Measurements from ENCODE around the gene BDNF. TPM values are rescaled to one million over a fixed set of nuclear protein-coding genes. Genes with fewer than 3 reads are reported as not detected.
A peak's percentile ranks its signal among the peaks of the same experiment; 100 is the strongest.

The BDNF gene
- total RNA-seq, 1 donor from 2014 or later = 1.6 TPM

- H4K20me1 ChIP-seq (ENCODE audit: low read depth) = peaks cover 20% of the 10 kb centered on the region
- Mint-ChIP-seq H3K4me1 (peaks cover 30% of the 10 kb centered on the region), H3K27ac (peak overlapping the region; percentile 23), H3K9me3 (no peaks in the 10 kb centered on the region), H3K4me3 (peak overlapping the region; percentile 94), H3K36me3 (no peaks in the 10 kb centered on the region), H3K27me3 (ENCODE audit: insufficient read depth, low read depth) (peaks cover 29% of the 10 kb centered on the region)
- H3K27me3 ChIP-seq = peaks cover 36% of the 10 kb centered on the region
- H3K4me3 ChIP-seq = peak overlapping the region; percentile 59
- H3F3A ChIP-seq (ENCODE audit: low read depth) = peaks cover 42% of the 10 kb centered on the region
- H3K9ac ChIP-seq = no peak overlapping the region
- H3K79me2 ChIP-seq (ENCODE audit: low read depth) = no peaks in the 10 kb centered on the region
- peak; percentile 44 for DNase-seq (ENCODE audit: low spot score)
- H3K4me2 ChIP-seq = peak overlapping the region; percentile 96
- no peaks in the 10 kb centered on the region for H3K9me3 ChIP-seq (ENCODE audit: low read depth)
- peaks cover 15% of the 10 kb centered on the region for H3K4me1 ChIP-seq
- no peak overlapping the region for H3K27ac ChIP-seq
- TF ChIP-seq, protein P1, sequence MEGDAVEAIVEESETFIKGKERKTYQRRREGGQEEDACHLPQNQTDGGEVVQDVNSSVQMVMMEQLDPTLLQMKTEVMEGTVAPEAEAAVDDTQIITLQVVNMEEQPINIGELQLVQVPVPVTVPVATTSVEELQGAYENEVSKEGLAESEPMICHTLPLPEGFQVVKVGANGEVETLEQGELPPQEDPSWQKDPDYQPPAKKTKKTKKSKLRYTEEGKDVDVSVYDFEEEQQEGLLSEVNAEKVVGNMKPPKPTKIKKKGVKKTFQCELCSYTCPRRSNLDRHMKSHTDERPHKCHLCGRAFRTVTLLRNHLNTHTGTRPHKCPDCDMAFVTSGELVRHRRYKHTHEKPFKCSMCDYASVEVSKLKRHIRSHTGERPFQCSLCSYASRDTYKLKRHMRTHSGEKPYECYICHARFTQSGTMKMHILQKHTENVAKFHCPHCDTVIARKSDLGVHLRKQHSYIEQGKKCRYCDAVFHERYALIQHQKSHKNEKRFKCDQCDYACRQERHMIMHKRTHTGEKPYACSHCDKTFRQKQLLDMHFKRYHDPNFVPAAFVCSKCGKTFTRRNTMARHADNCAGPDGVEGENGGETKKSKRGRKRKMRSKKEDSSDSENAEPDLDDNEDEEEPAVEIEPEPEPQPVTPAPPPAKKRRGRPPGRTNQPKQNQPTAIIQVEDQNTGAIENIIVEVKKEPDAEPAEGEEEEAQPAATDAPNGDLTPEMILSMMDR (IDR thresholded peaks at IDR 0.05) = no peak
- TF ChIP-seq EZH2 (IDR thresholded peaks at IDR 0.05) = no peak
- no peak for TF ChIP-seq EZH2phosphoT487 (IDR thresholded peaks at IDR 0.05)
- H2AFZ ChIP-seq (replicated peaks) = peak overlapping the region; percentile 53
- H3K36me3 ChIP-seq = no peaks in the 10 kb centered on the region
Measured at GRCh38 chr11:27717801-27718229, 17.6 kb upstream of the BDNF start.

- Histone ChIP-seq H3K79me2 (ENCODE audit: low read depth) (no peaks in the 10 kb centered on the region), H3K27me3 (peaks cover 31% of the 10 kb centered on the region), H4K20me1 (ENCODE audit: low read depth) (peaks cover 20% of the 10 kb centered on the region), H3K27ac (no peak overlapping the region), H3K4me2 (peak overlapping the region; percentile 96), H3K4me3 (peak overlapping the region; percentile 59), H3K36me3 (no peaks in the 10 kb centered on the region), H3K9me3 (ENCODE audit: low read depth) (no peaks in the 10 kb centered on the region), H2AFZ (replicated peaks) (no peak overlapping the region), H3K9ac (no peak overlapping the region), H3K4me1 (peaks cover 15% of the 10 kb centered on the region), H3F3A (ENCODE audit: low read depth) (peaks cover 42% of the 10 kb centered on the region)
- Mint-ChIP-seq H3K27me3 (ENCODE audit: insufficient read depth, low read depth) (peaks cover 27% of the 10 kb centered on the region), H3K9me3 (no peaks in the 10 kb centered on the region), H3K4me1 (peaks cover 30% of the 10 kb centered on the region), H3K4me3 (peak overlapping the region; percentile 94), H3K27ac (no peak overlapping the region), H3K36me3 (no peaks in the 10 kb centered on the region)
- TF ChIP-seq, protein P1 (IDR thresholded peaks at IDR 0.05) = peak; percentile 39
- TF ChIP-seq EZH2phosphoT487 (IDR thresholded peaks at IDR 0.05) (no peak), EZH2 (IDR thresholded peaks at IDR 0.05) (no peak)
- no peak for DNase-seq (ENCODE audit: low spot score)
Measured at GRCh38 chr11:27717377-27717776, 17.1 kb upstream of the BDNF start.

DNA sequence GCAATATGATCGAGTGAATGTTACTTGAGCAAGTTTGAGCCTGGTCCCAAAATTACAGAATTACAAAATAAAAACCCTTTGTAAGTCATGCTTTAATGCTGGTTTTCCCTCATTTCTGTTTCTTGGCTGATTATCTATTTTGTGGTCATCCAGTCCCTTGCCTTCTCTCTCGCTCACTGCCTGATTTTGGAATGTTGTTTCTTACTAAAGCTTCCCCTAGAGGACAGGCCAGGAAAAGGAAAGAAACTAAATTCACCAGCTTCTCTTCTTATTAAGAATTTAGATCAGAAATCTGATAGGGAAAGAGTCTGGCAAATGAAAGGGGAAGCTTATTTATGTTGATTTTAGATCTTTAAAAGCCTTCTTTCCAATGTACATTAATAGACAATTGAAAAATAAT is 16.6 kb upstream of the BDNF start:
- H3K9me3 ChIP-seq (ENCODE audit: low read depth) = no peaks in the 10 kb centered on the region
- peaks cover 23% of the 10 kb centered on the region for H3K27me3 Mint-ChIP-seq (ENCODE audit: insufficient read depth, low read depth)
- H3K4me3 ChIP-seq = peak overlapping the region; percentile 59
- peaks cover 20% of the 10 kb centered on the region for H4K20me1 ChIP-seq (ENCODE audit: low read depth)
- no peak overlapping the region for H3K27ac ChIP-seq
- no peaks in the 10 kb centered on the region for H3K9me3 Mint-ChIP-seq
- TF ChIP-seq, protein P1 (IDR thresholded peaks at IDR 0.05) = peak; percentile 45
- TF ChIP-seq EZH2 (IDR thresholded peaks at IDR 0.05) = no peak
- H3K36me3 Mint-ChIP-seq = no peaks in the 10 kb centered on the region
- H3K27me3 ChIP-seq = peaks cover 26% of the 10 kb centered on the region
- DNase-seq (ENCODE audit: low spot score) = peak; percentile 47
- peaks cover 42% of the 10 kb centered on the region for H3F3A ChIP-seq (ENCODE audit: low read depth)
- no peaks in the 10 kb centered on the region for H3K36me3 ChIP-seq
- H3K4me3 Mint-ChIP-seq = no peak overlapping the region
- H3K27ac Mint-ChIP-seq = no peak overlapping the region
- no peak overlapping the region for H3K4me2 ChIP-seq
- peaks cover 11% of the 10 kb centered on the region for H3K4me1 ChIP-seq
- H3K79me2 ChIP-seq (ENCODE audit: low read depth) = no peaks in the 10 kb centered on the region
- H3K4me1 Mint-ChIP-seq = peaks cover 26% of the 10 kb centered on the region
- H3K9ac ChIP-seq = no peak overlapping the region
- no peak overlapping the region for H2AFZ ChIP-seq (replicated peaks)

All from neural progenitor cell (in vitro differentiated cells).